GM19395 (cell line): ENCODE results near the gene EEF1G.
"Not testable (repeated sequence)": the region's sequence is repeated elsewhere in the genome, so short reads cannot be mapped to it uniquely, and the experiment has no call there.

ENCODE experiments used
- ATAC-seq: cut with Tn5 transposase; IDR thresholded peaks from one replicate; pipeline ENCODE4 v1.9.1; 2021; ENCODE audit warnings: mild to moderate bottlenecking, moderate library complexity; ENCODE audit not compliant: unreplicated experiment

Gene EEF1G

GRCh38 chr11:62578541-62578940 is 4.8 kb upstream of the EEF1G start:
- no peak for ATAC-seq

DNA sequence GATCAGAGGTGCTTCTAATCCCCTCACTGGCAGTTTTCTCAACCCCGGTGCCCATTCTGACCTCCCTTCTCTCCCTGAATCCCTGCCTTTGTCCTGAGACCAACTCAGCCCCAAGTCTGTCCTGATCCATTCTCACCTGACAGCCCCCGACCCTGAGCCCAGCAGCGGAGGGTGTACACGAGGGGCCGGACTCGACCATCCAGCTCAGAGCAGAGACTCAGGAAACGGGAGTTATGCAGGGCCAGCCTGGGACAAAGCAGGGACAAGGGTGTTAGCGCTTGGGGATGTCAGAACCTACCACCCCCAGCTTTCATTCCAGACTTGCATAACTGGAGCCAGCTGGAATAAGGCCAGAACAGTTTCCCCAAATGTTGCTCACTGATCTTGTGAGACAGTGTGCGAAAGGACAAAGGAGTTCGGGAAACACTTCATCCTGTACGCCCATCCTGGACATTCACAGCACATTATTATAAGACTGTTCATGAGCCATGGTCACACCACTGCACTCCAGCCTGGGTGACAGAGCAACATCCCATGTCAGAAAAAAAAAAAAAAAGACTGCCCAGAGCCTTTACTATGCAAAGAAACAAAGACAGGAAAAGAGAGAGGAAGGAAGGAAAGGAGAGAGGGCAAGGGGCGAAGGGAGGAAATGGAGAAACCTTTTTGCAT is 3.5 kb upstream of the EEF1G start:
- no peak for ATAC-seq

- ATAC-seq: no peak
Measured at GRCh38 chr11:62575837-62576236, 2.1 kb upstream of the EEF1G start.

GRCh38 chr11:62575156-62575555 is 1.5 kb upstream of the EEF1G start:
- no peak for ATAC-seq

DNA sequence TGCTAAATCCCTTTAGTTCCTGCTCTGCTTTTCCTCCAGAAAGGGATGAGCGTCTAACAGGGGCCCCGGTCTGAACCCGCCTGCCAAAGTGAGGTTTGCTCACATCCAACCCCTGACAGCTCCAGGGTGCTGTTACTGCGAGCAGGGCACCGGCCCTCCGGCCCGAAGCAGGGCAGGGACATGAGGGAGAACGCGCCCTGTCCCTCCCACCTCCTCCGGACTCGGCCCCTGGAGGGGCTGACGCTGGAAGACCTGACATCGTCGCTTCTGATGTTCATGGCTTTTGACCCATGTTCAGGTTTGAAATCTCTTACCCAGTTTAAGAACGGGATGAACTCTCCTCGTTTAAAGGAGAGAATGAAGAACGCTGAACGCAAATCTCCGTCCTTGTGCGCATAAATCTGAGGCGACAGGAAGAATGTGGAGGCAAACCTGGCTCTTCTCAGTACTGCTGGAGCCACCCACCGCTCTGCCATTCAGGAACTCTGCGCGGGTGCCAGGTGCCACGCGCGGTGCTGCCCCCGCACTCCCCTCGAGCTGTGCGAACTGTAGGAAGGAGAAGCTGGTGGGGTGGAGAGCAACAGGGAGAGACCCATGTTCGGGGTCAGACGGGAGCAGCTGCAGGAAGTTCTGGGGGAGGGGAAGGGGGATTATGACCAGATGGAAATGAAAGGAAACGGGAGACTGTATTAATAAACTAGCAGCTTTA is 826 bp upstream of the EEF1G start:
- peak; percentile 29 for ATAC-seq

- ATAC-seq: peak; percentile 3
Measured at GRCh38 chr11:62573006-62573591, 592 bp downstream of the EEF1G start.

DNA sequence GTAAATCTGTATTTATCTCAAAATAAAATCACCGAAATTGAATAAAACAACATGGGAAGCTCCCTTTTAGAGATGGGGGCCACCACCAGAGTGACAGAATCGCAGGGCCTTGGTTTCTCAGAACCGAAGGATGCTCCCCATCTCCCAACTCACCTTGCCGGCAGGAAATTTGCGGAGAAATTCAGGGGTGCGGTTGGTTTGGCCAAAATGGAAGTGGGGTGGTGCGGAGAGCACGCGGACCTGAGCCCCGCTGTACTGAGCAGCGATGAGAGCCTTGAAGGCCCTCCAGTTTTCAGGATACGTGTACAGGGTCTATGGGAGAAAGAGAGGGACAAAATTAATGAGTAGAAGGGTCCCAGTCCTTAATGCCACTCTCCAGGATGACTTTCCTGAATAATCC is 1.3 kb downstream of the EEF1G start:
- no peak for ATAC-seq

DNA sequence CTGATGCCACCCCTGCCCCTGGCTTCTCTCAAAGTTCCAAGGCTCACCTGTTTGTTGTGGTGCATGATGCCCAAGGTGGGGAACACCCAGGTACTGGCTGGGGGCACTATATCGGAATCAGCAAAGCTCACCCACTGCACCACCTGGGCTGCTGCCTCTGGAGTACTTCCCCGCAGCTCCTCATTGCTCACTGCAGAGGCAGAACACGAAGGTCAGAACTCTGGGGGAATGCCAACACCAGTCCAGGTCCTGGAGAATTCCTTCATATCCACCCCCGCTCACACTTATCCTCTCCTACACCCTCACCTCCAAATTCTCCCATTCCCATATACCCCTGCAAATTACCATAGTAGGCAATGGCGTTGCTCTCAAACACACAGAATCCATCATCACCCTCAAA is 2.2 kb downstream of the EEF1G start:
- ATAC-seq: not testable (repeated sequence)

GRCh38 chr11:62570903-62571302 is 2.8 kb downstream of the EEF1G start:
- not testable (repeated sequence) for ATAC-seq

DNA sequence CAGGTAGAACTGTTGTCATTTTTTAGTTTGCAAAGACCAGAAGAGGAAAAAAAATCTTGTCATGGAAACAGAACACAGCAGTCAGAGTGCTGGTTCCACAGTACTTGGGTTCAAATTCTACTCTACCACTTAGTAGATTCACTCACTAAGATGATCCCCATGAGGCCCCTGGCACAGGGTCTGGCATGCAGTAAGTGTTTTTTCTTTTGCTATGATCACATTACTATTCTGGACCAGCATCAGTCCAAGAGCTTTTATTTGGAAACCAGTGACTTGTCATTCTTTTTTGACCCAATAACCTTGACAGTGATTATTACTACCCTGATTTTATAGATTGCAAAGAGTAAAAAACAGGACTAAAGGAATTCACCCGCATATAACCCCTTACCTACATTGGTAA is 4.1 kb downstream of the EEF1G start:
- no peak for ATAC-seq

DNA sequence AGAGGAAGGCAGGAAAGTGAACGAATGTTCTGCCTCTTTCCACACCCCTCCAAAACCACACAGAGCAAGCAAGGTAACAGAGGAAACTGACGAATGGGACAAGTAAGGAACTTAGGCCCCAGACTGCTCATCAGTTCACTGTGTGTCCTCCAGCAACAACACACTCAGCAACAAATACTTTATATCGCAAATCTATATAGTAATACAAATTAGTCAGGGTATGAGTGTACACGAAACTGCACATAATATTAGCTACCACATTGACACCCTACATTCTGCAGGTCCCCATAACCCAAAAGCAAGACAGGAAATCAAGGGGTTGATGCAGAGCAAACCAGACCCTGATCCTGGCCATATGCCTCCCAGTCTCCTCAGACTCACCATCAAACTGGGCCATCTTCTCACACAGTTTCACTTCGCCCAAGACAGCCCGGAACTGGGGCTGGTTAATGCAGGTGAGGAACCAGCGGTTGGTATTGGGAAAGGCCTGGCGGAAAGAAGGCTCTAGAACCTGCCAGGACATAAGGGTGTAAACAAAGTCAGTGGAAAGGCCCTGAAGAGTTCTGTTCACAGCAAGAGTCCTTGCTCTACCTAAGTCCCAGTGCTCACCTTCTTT is 6.6 kb downstream of the EEF1G start:
- no peak for ATAC-seq

DNA sequence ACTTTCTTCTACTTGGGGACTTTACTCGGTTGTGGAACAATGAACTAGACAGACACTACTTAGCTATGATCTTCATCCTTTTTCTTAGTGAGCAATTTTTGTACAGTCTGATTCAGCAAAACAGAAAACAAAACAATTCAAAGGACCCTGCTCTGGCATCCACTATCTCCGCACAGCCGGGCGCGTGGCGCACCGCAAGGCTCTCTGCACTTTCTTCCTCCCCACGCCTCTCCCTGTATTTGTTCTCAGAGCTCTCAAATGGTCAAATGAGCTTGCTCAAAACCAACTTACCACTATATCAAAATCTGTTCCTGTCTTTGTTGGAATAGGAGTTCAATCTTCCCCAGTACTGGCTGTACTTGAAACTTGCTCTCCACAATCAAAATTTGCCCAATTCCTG is 7.4 kb downstream of the EEF1G start:
- ATAC-seq: no peak

DNA sequence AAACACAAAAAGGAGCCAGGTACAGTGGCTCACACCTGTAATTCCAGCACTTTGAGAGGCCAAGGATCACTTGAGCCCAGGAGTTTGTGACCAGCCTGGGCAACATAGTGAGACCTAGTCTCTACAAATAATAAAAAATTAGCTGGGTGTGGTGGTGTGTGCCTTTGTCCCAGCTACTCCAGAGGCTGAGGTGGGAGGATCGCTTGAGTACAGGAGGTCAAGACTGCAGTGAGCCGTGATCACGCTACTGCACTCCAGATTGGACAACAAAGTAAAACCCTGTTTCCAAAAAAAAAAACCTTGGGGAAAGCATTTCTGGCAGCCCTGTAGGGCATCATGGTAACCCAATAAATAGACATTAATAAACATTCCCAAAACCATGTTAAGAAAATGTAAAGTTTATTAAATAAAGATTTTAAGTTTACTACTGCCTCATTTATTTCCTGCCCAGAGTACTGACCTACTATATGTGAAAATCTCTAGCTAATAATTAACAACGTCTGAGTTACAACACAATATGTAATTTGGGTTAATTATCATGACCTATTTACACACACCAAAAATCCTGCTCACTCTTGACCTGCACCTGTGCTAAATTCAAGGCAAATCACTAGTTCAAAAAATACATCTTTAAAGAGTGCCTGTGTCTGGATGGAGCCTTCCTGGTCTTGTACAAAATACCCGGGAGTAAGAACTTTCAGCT is 8.4 kb downstream of the EEF1G start:
- ATAC-seq: no peak

DNA sequence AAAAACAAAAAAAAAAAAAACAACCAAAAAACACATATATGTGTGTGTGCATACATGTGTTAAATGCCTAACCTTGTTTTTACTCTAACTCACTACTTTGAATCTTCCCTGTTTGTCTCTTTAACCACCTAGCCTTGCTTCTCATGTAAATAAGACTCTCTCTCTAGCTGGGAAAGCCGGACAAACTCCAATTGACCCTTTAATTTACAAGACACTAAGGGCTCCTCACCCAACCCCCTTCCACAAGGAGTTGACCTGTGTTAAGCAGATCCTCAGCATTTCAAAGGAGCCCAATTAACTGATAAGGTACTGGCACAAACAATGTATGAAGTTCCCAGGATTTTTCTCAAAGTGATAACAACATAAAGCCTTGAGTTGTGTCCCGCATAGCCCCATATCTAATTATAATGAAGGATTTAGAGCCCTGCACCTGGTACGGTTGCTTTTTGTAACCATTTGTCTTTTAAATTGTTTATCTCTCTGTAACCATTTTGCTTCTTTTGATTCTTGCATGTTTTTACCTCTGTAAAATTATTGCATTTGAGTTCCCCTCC is 11.9 kb downstream of the EEF1G start:
- ATAC-seq: not testable (repeated sequence)

- ATAC-seq: no peak
Measured at GRCh38 chr11:62560566-62561103, 13.1 kb downstream of the EEF1G start.

DNA sequence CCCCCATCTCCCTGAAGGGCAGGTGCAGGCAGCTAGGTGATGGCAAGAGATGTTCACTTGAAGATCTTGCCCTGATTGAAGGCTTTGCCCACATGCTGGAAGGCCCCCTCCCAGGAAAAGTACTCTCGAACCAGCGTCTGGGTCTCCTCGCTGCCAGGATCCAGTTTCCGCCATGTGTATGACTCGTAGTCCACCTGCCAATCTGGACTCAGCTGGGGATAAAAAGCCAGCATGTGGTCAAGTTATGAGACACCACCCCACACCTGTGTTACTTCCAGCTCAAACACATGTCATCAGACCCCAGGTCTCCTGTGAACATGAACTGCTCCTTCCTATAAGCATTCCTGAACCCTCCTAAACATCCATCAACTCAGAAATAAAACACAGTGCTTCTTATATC is 14.1 kb downstream of the EEF1G start:
- not testable (repeated sequence) for ATAC-seq

DNA sequence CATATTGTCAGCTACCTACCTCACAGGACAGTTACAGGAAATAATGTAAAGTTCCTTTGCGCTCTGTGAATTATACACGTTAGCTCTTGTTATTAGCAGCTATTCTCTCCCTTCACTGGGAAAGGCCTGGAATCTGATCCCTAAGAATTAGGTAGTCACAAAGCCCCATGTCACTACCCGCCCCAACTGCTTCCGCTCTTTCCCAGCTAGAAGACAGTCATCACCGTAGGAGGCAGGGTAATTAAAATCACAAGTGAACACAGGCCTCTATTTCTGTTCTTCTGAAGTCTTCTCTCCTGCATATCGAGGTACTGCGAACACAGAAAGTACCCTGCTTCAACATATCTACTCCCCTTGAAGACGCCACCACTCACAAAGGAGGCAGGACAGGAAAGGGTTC is 14.5 kb downstream of the EEF1G start:
- no peak for ATAC-seq

- no peak for ATAC-seq
Measured at GRCh38 chr11:62558669-62559068, 15.0 kb downstream of the EEF1G start.

DNA sequence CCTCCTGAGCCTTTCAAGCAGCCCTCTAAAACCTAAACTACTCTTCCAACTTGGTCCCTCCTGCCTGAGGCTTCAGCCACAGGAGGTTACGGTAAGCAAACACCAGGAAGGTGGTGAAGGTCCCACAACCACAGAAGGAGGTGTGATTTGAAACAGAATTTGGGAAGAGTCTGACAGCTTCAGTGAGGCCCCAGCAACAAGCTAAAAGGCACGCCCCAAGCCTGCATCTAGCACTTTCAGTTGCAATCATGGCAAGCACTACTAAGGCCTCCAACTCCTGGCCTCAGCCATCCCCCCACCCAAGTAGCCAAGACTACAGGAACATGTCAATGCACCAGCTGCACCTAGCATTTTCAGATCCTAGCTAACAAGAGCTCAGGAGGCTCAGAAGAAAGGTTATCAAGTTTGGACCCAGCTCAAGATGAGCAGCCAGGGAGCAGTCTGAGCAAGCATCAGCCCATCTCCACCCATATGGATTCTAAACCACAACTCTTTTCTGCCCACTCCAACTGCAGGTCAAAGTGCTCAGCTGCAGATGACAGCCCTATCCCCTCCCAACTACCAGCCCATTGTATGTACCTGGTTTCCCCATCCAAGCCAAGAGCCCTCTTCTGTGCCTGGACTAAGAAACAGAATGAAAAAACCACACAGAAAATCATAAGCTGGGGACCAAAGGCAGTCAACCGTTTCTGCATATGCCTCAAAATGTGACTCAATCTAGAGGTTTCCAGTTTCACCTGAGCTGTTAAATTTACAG is 16.6 kb downstream of the EEF1G start:
- ATAC-seq: peak; percentile 33
